SK-N-MC (cell line): ENCODE data around the gene HOMER2.
"Not testable (repeated sequence)": the region's sequence is repeated elsewhere in the genome, so short reads cannot be mapped to it uniquely, and the experiment has no call there.

Experiments used
- EZH2 ChIP-seq: fragments of 200-600 bp; sonication (generic); IDR thresholded peaks from one replicate; pipeline ENCODE4 v1.6.1; 2017; ENCODE audit warnings: antibody characterized with exemption
- POLR2AphosphoS5 ChIP-seq: IDR thresholded peaks from 2 replicates; pipeline ENCODE4 v1.6.1; 2012; ENCODE audit warnings: mild to moderate bottlenecking, low read depth, low read length, borderline replicate concordance

DNA sequence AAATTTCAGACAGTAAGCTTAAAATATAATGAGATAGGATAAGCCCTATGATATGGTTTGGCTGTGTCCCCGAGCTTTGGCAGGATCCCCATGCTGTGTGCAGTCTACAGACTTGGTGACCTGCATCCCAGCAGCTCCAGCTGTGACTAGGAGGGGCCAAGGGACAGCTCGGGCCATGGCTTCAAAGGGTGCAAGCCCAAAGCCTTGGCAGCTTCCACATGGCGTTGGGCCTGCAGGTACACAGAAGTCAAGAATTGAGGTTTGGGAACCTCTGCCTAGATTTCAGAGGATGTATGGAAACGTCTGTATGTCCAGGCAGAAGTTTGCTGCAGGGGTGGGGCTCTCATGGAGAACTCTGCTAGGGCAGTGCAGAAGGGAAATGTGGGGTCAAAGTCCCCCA lies 86.9 kb downstream of the HOMER2 start:
- not testable (repeated sequence) for TF ChIP-seq EZH2, POLR2AphosphoS5
